Measurements from ENCODE around the gene GMDS. TPM values are rescaled to one million over a fixed set of nuclear protein-coding genes. Genes with fewer than 3 reads are reported as not detected.

The GMDS gene
- total and polyA plus RNA-seq, 2 of the 4 experiments (the other 2 are of a cell fraction): 7.3 to 21.9 TPM

- ChIA-PET CTCF (interaction anchor here (0.6 to 1.2 kb wide), 4 partner anchors 10 to 26 kb away, joined by 3 to 5 read pairs (median 3); no protein-coding TSS in a partner anchor), POLR2A (ENCODE audit: unreplicated experiment) (no interaction called here)
- Histone ChIP-seq H3K4me3 (ENCODE audit: insufficient read depth, low read depth, low read length) (no peak overlapping the region), H4K8ac (ENCODE audit: low read depth in 2 of 2, low read length in 2 of 2) (no peak overlapping the region), H2AK9ac (replicated peaks; ENCODE audit: low read depth, low read length, poor library complexity) (no peak overlapping the region), H3K23ac (ENCODE audit: low read depth, low read length) (no peak overlapping the region), H3K79me1 (ENCODE audit: low read depth in 1 of 2, low read length in 2 of 2) (no peaks in the 10 kb centered on the region), H3K27ac (ENCODE audit: insufficient read depth, low read length) (no peak overlapping the region), H3K14ac (replicated peaks; ENCODE audit: low read depth, low read length) (no peak overlapping the region), H2BK20ac (ENCODE audit: low read depth, low read length) (no peak overlapping the region), H3K9me3 (ENCODE audit: control insufficient read depth, insufficient read depth, low read length) (no peaks in the 10 kb centered on the region), H3K27me3 (ENCODE audit: control insufficient read depth, insufficient read depth, low read length) (no peaks in the 10 kb centered on the region), H3K4ac (ENCODE audit: low read depth, low read length) (no peak overlapping the region), H3K9me1 (ENCODE audit: insufficient read depth, low read length) (no peaks in the 10 kb centered on the region), H3K9ac (ENCODE audit: low read depth, low read length) (no peak overlapping the region), H2AK5ac (ENCODE audit: low read depth, low read length) (no peak overlapping the region), H3K4me2 (ENCODE audit: low read depth, low read length) (no peak overlapping the region), H2BK15ac (ENCODE audit: low read depth, low read length) (no peak overlapping the region), H4K5ac (ENCODE audit: low read depth, low read length) (no peak overlapping the region), H3K36me3 (ENCODE audit: control insufficient read depth, insufficient read depth, low read length) (no peaks in the 10 kb centered on the region), H3K56ac (ENCODE audit: extremely low read depth, insufficient read depth, low read length) (no peak overlapping the region), H3K4me1 (ENCODE audit: control insufficient read depth, insufficient read depth, low read length) (peaks cover 3% of the 10 kb centered on the region; the same call in 1 of the 2 replicates), H4K91ac (ENCODE audit: insufficient read depth, low read depth, low read length) (no peak overlapping the region), H2BK120ac (ENCODE audit: low read depth, low read length) (no peak overlapping the region), H2AFZ (replicated peaks; ENCODE audit: low read length, poor library complexity) (no peak overlapping the region), H3K18ac (ENCODE audit: low read depth, low read length) (no peak overlapping the region), H4K20me1 (ENCODE audit: insufficient read depth, low read length) (no peaks in the 10 kb centered on the region), H2BK5ac (ENCODE audit: low read depth, low read length, poor library complexity, severe bottlenecking) (no peak overlapping the region)
- dilution Hi-C loops (cut with HindIII; ENCODE audit: low sequenced_read_pairs, unreplicated experiment) (no loop called here), in situ Hi-C loops (cut with MboI; ENCODE audit: low sequenced_read_pairs) (no loop called here), intact Hi-C loops (cut with micrococcal nuclease) (no loop called here)
- TF ChIP-seq, protein P1, sequence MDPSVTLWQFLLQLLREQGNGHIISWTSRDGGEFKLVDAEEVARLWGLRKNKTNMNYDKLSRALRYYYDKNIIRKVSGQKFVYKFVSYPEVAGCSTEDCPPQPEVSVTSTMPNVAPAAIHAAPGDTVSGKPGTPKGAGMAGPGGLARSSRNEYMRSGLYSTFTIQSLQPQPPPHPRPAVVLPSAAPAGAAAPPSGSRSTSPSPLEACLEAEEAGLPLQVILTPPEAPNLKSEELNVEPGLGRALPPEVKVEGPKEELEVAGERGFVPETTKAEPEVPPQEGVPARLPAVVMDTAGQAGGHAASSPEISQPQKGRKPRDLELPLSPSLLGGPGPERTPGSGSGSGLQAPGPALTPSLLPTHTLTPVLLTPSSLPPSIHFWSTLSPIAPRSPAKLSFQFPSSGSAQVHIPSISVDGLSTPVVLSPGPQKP (IDR thresholded peaks at IDR 0.05; ENCODE audit: borderline replicate concordance, low read depth, low read length): no peak
- TF ChIP-seq FOS (IDR thresholded peaks at IDR 0.05; ENCODE audit: low read depth, low read length) (no peak), RAD21 (IDR thresholded peaks at IDR 0.05; ENCODE audit: low read length) (no peak), MXI1 (IDR thresholded peaks at IDR 0.05; ENCODE audit: borderline replicate concordance, low read depth, low read length) (no peak), POLR2A (IDR thresholded peaks at IDR 0.05; ENCODE audit: low read depth, low read length) (no peak), CHD1 (IDR thresholded peaks at IDR 0.05; ENCODE audit: low read depth, low read length) (no peak), MAZ (IDR thresholded peaks at IDR 0.05; ENCODE audit: borderline replicate concordance, low read depth, low read length) (no peak), RFX5 (IDR thresholded peaks at IDR 0.05; ENCODE audit: low read depth, low read length) (no peak), RCOR1 (IDR thresholded peaks at IDR 0.05; ENCODE audit: insufficient replicate concordance, low read length) (no peak), CTCF (conservative IDR thresholded peaks at IDR 0.05; ENCODE audit: low read depth, low read length) (no peak), MAFK (IDR thresholded peaks at IDR 0.05; ENCODE audit: low read depth, low read length) (no peak), NFE2L2 (IDR thresholded peaks at IDR 0.05; ENCODE audit: low read depth, low read length) (no peak), BHLHE40 (IDR thresholded peaks at IDR 0.05; ENCODE audit: low read depth, low read length) (no peak)
- TF ChIP-seq, protein P2, sequence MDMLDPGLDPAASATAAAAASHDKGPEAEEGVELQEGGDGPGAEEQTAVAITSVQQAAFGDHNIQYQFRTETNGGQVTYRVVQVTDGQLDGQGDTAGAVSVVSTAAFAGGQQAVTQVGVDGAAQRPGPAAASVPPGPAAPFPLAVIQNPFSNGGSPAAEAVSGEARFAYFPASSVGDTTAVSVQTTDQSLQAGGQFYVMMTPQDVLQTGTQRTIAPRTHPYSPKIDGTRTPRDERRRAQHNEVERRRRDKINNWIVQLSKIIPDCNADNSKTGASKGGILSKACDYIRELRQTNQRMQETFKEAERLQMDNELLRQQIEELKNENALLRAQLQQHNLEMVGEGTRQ (IDR thresholded peaks at IDR 0.05; ENCODE audit: low read depth, low read length): no peak
- DNase-seq: no peak
- WGBS, 2 experiments (ENCODE audit: extremely low coverage in 2 of 2, insufficient read length in 1 of 2): no CpG with 5 or more reads among the region's 2 CpGs
- no TSS peak for BruUV-seq (replicated peaks)
- no peak for ATAC-seq (ENCODE audit: low read depth)
Measured at GRCh38 chr6:1862411-1862810, 383.0 kb downstream of the GMDS start.
